H7 (cell line): Measurements from ENCODE around the gene TDRD9. TPM values are rescaled to one million over a fixed set of nuclear protein-coding genes. Genes with fewer than 3 reads are reported as not detected.

Experiments used
- DNase-seq: peaks from one replicate; pipeline ENCODE4 v3.0.0; 2012
- H3K27me3 ChIP-seq: 2 replicates; pipeline ENCODE4 v1.6.0; 2011; ENCODE audit warnings: mild to moderate bottlenecking, low read length; ENCODE audit not compliant: control insufficient read depth, insufficient read depth
- H3K36me3 ChIP-seq: replicated peaks from 2 replicates; pipeline ENCODE4 v1.5.1; 2011; ENCODE audit warnings: low read length; ENCODE audit not compliant: control insufficient read depth, insufficient read depth
- H3K4me3 ChIP-seq: 2 replicates; pipeline ENCODE4 v1.5.1; 2011; ENCODE audit warnings: low read depth, mild to moderate bottlenecking, control low read depth, low read length, moderate library complexity; ENCODE audit not compliant: insufficient read depth
- total RNA-seq: library from RNA; depleted of rRNA; stranded (reverse); fragments of >200 nt; shearing (Covaris generic); gene quantifications from 2 replicates; pipeline ENCODE4 v1.2.3, GENCODE V29; 2014; rRNA removed

The TDRD9 gene
- total RNA-seq: not detected in 2 replicates

GRCh38 chr14:103928011-103928890 lies at the start of gene TDRD9:
Gene TDRD9 (plus strand): TSS chr14:103928456. CDS start chr14:103928510, 54 bp downstream.
- H3K36me3 ChIP-seq: no peaks in the 10 kb centered on the region
- H3K27me3 ChIP-seq: no peaks in the 10 kb centered on the region
- no peak within 1 kb of the TSS for H3K4me3 ChIP-seq
- peak; percentile 55 for DNase-seq

- H3K4me3 ChIP-seq: no peak overlapping the region
- DNase-seq: no peak
- no peaks in the 10 kb centered on the region for H3K36me3 ChIP-seq
- H3K27me3 ChIP-seq: no peaks in the 10 kb centered on the region
These were observed 49.1 kb upstream of the TDRD9 start for GRCh38 chr14:103879118-103879569.

- H3K4me3 ChIP-seq: no peak overlapping the region
- H3K36me3 ChIP-seq: no peaks in the 10 kb centered on the region
- peak; percentile 95 for DNase-seq
- H3K27me3 ChIP-seq: no peaks in the 10 kb centered on the region
These were observed 48.5 kb upstream of the TDRD9 start for GRCh38 chr14:103879570-103880347.

- Histone ChIP-seq H3K27me3 (no peaks in the 10 kb centered on the region), H3K4me3 (no peak overlapping the region), H3K36me3 (no peaks in the 10 kb centered on the region)
- no peak for DNase-seq
These were observed 47.6 kb upstream of the TDRD9 start for GRCh38 chr14:103880348-103881267.

- H3K4me3 ChIP-seq: no peak overlapping the region
- H3K27me3 ChIP-seq: no peaks in the 10 kb centered on the region
- DNase-seq: peak; percentile 52
- H3K36me3 ChIP-seq: no peaks in the 10 kb centered on the region
These were observed 46.7 kb upstream of the TDRD9 start for GRCh38 chr14:103881268-103882201.

- Histone ChIP-seq H3K4me3 (no peak overlapping the region), H3K36me3 (no peaks in the 10 kb centered on the region), H3K27me3 (no peaks in the 10 kb centered on the region)
- DNase-seq: no peak
These were observed 45.6 kb upstream of the TDRD9 start for GRCh38 chr14:103882503-103883262.

- Histone ChIP-seq H3K36me3 (no peaks in the 10 kb centered on the region), H3K27me3 (no peaks in the 10 kb centered on the region), H3K4me3 (no peak overlapping the region)
- no peak for DNase-seq
These were observed 45.1 kb upstream of the TDRD9 start for GRCh38 chr14:103883263-103883523.

- no peak overlapping the region for H3K4me3 ChIP-seq
- DNase-seq: no peak
- H3K27me3 ChIP-seq: no peaks in the 10 kb centered on the region
- no peaks in the 10 kb centered on the region for H3K36me3 ChIP-seq
These were observed 43.4 kb upstream of the TDRD9 start for GRCh38 chr14:103884854-103885253.

GRCh38 chr14:103885509-103885932 lies 42.7 kb upstream of the TDRD9 start:
- H3K4me3 ChIP-seq: no peak overlapping the region
- H3K27me3 ChIP-seq: no peaks in the 10 kb centered on the region
- peak; percentile 47 for DNase-seq
- no peaks in the 10 kb centered on the region for H3K36me3 ChIP-seq

GRCh38 chr14:103886304-103887169 lies 41.7 kb upstream of the TDRD9 start:
- DNase-seq: peak; percentile 87
- no peaks in the 10 kb centered on the region for H3K27me3 ChIP-seq
- H3K4me3 ChIP-seq: no peak overlapping the region
- H3K36me3 ChIP-seq: no peaks in the 10 kb centered on the region

GRCh38 chr14:103887170-103887501 lies 41.1 kb upstream of the TDRD9 start:
- H3K36me3 ChIP-seq: no peaks in the 10 kb centered on the region
- peak; percentile 47 for DNase-seq
- no peak overlapping the region for H3K4me3 ChIP-seq
- no peaks in the 10 kb centered on the region for H3K27me3 ChIP-seq

GRCh38 chr14:103887557-103888115 lies 40.6 kb upstream of the TDRD9 start:
- H3K27me3 ChIP-seq: no peaks in the 10 kb centered on the region
- no peak for DNase-seq
- H3K4me3 ChIP-seq: no peak overlapping the region
- no peaks in the 10 kb centered on the region for H3K36me3 ChIP-seq
